Lung (tissue), 12 donors: ENCODE results near the gene RETN. TPM values are rescaled to one million over a fixed set of nuclear protein-coding genes. Genes with fewer than 3 reads are reported as not detected.

Experiments
- ATAC-seq: fragments of 200-7000 bp; cut with Tn5 transposase; one replicate; pipeline ENCODE4 v1.9.1; 2020; ENCODE audit warnings: moderate number of reproducible peaks; ENCODE audit not compliant: insufficient read depth, low FRiP score
- DNase-seq, 3 donors: peaks; one replicate each; pipeline ENCODE4 v3.0.0-alpha.2; 2013 to 2017
- H3K27ac ChIP-seq, 2 donors: one replicate each; pipeline ENCODE4 v1.5.1; 2013; ENCODE audit warnings: mild to moderate bottlenecking in 2 of 2, moderate library complexity in 2 of 2, control low read depth in 1 of 2, inconsistent platforms in 1 of 2, low read depth in 1 of 2, low read length in 1 of 2
- H3K27me3 ChIP-seq, 3 donors: one replicate each; pipeline ENCODE4 v1.5.1; 2013; ENCODE audit warnings: low read length in 2 of 3; ENCODE audit not compliant: control insufficient read depth in 3 of 3, insufficient read depth in 3 of 3
- H3K36me3 ChIP-seq, 4 donors: one replicate each; pipeline ENCODE4 v1.5.1; 2013; ENCODE audit warnings: low read length in 4 of 4, mild to moderate bottlenecking in 1 of 4, moderate library complexity in 1 of 4; ENCODE audit not compliant: control insufficient read depth in 4 of 4, insufficient read depth in 4 of 4
- H3K4me1 ChIP-seq, 5 donors: one replicate each; pipeline ENCODE4 v1.5.1; 2013; ENCODE audit warnings: low read length in 5 of 5, mild to moderate bottlenecking in 2 of 5, moderate library complexity in 1 of 5; ENCODE audit not compliant: control insufficient read depth in 5 of 5, insufficient read depth in 5 of 5
- H3K4me3 ChIP-seq: one replicate; pipeline ENCODE4 v1.5.1; 2013; ENCODE audit warnings: mild to moderate bottlenecking, control low read depth, moderate library complexity
- H3K9ac ChIP-seq, 2 donors: one replicate each; pipeline ENCODE4 v1.5.1; 2013; ENCODE audit warnings: low read length in 2 of 2, control low read depth in 1 of 2; ENCODE audit not compliant: insufficient read depth in 1 of 2
- H3K9me3 ChIP-seq, 4 donors: one replicate each; pipeline ENCODE4 v1.5.1; 2013; ENCODE audit warnings: low read length in 3 of 4, mild to moderate bottlenecking in 1 of 4, moderate library complexity in 1 of 4; ENCODE audit not compliant: control insufficient read depth in 4 of 4, insufficient read depth in 3 of 4
- WGBS, 2 donors: extraction: QIAGEN DNeasy Blood & Tissue Kit; methylation state at CpG; one replicate each; pipeline ENCODE4 v1.1.7; 2013; 5-methylcytosine and 5-hydroxymethylcytosine counted together
- polyA plus RNA-seq, 2 donors: library from polyadenylated mRNA; stranded (reverse); fragments of 200-250 nt; gene quantifications; one replicate each; pipeline ENCODE4 v1.2.1, GENCODE V29; 2013
- total RNA-seq, 2 donors: library from RNA; depleted of rRNA in 1 of 2; stranded (reverse); fragments of >200 nt in 1 of 2; gene quantifications; one replicate each; pipeline ENCODE4 v1.2.1, GENCODE V29; 2014 to 2021
- TF ChIP-seq, protein P1 (sequence below): IDR thresholded peaks from 2 replicates; pipeline ENCODE4 v1.5.1; 2012; ENCODE audit warnings: mild to moderate bottlenecking; ENCODE audit errors: control extremely low read depth, extremely low read depth
- donor health status: control.
- donor health status: control.
- donor health status: Bipolar disorder and iron deficiency.
- donor health status: healthy.
- donor health status: DM: yes; HTN: yes; CAD: no.

Gene RETN
- total and polyA plus RNA-seq, 4 donors, result 2.9 to 1,168 (median 58.3) TPM

DNA sequence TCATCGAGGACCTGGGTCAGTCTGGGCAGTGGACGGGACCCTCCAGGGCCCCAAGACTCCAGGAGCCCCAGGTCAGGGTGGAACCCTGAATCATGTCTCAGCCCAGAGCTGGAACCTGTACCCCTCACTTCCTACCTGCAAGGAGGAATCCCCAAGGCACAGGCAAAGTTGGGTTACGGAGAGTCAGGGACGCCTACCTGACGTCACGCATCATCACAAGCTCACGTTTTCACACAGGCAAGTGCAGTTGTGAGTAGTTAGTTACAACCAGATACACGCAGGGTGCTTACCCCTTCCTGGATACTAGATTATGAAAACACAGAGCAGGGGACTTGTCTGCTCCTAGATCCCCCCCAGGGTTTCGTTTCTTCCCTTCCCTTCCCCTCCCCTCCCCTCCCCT, 1.9 kb downstream of the RETN start:
- H3K27ac ChIP-seq, result no peak overlapping the region
- H3K4me3 ChIP-seq, result no peak overlapping the region
- peaks cover 9 to 24% (median 10%) of the 10 kb centered on the region in 3 donors for H3K27me3 ChIP-seq
- WGBS, 2 donors, result 33 to 56% methylated on average over 9 of the region's 9 CpGs
- no peak overlapping the region for H3K9ac ChIP-seq
- H3K36me3 ChIP-seq, result no peaks in the 10 kb centered on the region
- DNase-seq (no peak), ATAC-seq (no peak)
- peaks cover 0 to 4% (median 0%) of the 10 kb centered on the region in 5 donors for H3K4me1 ChIP-seq
- TF ChIP-seq, protein P1, sequence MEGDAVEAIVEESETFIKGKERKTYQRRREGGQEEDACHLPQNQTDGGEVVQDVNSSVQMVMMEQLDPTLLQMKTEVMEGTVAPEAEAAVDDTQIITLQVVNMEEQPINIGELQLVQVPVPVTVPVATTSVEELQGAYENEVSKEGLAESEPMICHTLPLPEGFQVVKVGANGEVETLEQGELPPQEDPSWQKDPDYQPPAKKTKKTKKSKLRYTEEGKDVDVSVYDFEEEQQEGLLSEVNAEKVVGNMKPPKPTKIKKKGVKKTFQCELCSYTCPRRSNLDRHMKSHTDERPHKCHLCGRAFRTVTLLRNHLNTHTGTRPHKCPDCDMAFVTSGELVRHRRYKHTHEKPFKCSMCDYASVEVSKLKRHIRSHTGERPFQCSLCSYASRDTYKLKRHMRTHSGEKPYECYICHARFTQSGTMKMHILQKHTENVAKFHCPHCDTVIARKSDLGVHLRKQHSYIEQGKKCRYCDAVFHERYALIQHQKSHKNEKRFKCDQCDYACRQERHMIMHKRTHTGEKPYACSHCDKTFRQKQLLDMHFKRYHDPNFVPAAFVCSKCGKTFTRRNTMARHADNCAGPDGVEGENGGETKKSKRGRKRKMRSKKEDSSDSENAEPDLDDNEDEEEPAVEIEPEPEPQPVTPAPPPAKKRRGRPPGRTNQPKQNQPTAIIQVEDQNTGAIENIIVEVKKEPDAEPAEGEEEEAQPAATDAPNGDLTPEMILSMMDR, result no peak
- peaks cover 0 to 2% (median 0%) of the 10 kb centered on the region in 4 donors for H3K9me3 ChIP-seq

DNA sequence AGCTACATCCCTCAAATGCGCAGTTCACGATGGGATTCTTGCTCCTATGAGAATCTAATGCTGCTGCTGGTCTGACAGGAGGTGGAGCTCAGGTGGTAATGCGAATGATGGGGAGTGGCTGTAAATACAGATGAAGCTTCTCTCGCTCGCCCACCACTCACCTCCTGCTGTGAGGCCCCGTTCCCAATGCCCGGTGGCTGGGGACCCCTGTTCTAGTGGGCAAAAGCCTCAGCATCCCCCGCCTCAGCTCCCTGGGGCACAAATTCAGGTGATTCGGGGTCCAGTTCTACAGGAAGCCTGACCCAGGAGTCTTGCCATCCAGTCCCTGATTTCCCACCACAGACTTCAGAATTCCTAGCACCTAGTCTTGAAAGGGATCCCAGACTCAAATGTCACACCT, 3.7 kb downstream of the RETN start:
- Histone ChIP-seq H3K9me3 (peaks cover 0 to 2% (median 0%) of the 10 kb centered on the region in 4 donors), H3K27ac (no peak overlapping the region), H3K4me1 (peaks cover 0 to 4% (median 0%) of the 10 kb centered on the region in 5 donors), H3K9ac (no peak overlapping the region), H3K4me3 (no peak overlapping the region), H3K36me3 (no peaks in the 10 kb centered on the region), H3K27me3 (peaks cover 10 to 30% (median 11%) of the 10 kb centered on the region in 3 donors)
- DNase-seq (no peak), ATAC-seq (no peak)
- TF ChIP-seq, protein P1, result no peak
- WGBS, 2 donors, result 55 to 57% methylated on average over 9 of the region's 9 CpGs

DNA sequence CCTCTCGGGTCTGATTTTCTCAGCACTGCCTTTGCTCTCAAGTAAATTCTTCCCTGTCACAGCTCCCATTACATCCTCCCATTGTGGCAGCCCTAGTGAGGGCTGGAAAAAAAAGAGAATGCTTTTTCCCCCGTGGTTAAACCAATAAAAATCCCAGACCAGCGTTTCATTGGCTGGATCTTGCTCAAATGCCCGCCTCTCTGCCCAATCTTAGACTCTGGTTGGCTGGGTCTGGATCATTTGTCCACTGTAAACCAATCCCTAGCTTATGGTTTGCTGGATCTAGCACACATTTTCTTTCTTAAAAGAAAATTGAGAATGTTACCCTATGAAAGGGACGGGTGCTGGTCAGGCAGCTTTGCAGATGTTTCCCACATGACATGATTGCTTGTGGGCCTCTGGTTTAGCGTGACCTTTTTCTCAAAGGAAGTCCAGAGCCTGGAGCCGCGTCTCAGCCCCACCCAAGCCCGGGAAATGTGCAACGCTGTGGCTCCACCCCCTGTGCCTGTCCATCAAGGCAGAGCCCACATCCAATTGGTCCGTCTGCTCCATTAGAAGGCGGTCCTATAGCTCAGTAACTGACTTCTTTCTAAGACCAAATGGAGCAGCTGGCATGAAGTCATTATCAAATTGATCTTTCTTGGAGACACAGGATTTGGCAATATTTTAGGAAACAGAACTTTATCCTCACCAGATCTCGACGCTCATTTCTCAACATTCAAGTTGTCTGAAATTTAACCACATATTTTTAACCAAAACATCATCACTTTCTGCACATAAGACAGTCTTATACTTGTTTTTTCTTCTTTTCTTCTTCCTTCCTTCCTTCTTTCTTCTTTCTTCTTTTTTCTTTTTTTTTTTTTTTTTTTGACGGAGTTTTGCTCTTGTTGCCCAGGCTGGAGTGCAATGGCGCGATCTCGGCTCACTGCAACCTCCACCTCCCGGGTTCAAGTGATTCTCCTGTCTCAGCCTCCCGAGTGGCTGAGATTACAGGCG, 5.5 kb downstream of the RETN start:
- peaks cover 10 to 30% (median 14%) of the 10 kb centered on the region in 3 donors for H3K27me3 ChIP-seq
- no peak overlapping the region for H3K27ac ChIP-seq
- peak; percentile 84 for ATAC-seq

More for the DNA sequence above, 5.5 kb downstream of the RETN start:
- TF ChIP-seq, protein P1, result no peak
- peaks cover 0 to 2% (median 0%) of the 10 kb centered on the region in 4 donors for H3K9me3 ChIP-seq
- H3K4me1 ChIP-seq, result peaks cover 0 to 4% (median 0%) of the 10 kb centered on the region in 5 donors
- DNase-seq, result peak; percentile 36 to 51 (median 41)
- no peaks in the 10 kb centered on the region for H3K36me3 ChIP-seq
- H3K9ac ChIP-seq, result no peak overlapping the region
- H3K4me3 ChIP-seq, result no peak overlapping the region
- 35 to 52% methylated on average over 16 to 21 of the region's 21 CpGs for WGBS, 2 donors
